H1 (cell line): Measurements from ENCODE around the gene MYOD1. TPM values are rescaled to one million over a fixed set of nuclear protein-coding genes. Genes with fewer than 3 reads are reported as not detected.

ENCODE experiments used
- CREB1 ChIP-seq: IDR thresholded peaks from 2 replicates; pipeline ENCODE4 v1.6.1; 2012; ENCODE audit warnings: inconsistent platforms
- EZH2 ChIP-seq: fragments of 200-600 bp; sonication (generic); IDR thresholded peaks from 2 replicates; pipeline ENCODE4 v1.7.1; 2012; ENCODE audit warnings: low read depth, mild to moderate bottlenecking, moderate library complexity, low read length, inconsistent platforms; ENCODE audit not compliant: severe bottlenecking
- JUN ChIP-seq: IDR thresholded peaks from 2 replicates; pipeline ENCODE4 v1.6.1; 2011; ENCODE audit warnings: low read depth, mild to moderate bottlenecking, improper control_type of control experiment, low read length
- NANOG ChIP-seq: IDR thresholded peaks from 2 replicates; pipeline ENCODE4 v1.6.1; 2011; ENCODE audit warnings: low read length, low read depth, mild to moderate bottlenecking, inconsistent platforms; ENCODE audit not compliant: insufficient read depth, poor library complexity, severe bottlenecking
- TEAD4 ChIP-seq: IDR thresholded peaks from 2 replicates; pipeline ENCODE4 v1.6.1; 2012; ENCODE audit warnings: low read depth, low read length, inconsistent platforms, mixed read lengths
- polyA plus RNA-seq, 7 experiments: library from polyadenylated mRNA; depleted of rRNA in 3 of 7; stranded (reverse) in 5 of 7; unstranded in 2 of 7; fragments of >200 nt in 5 of 7; fragments of 200-250 nt in 2 of 7; gene quantifications; 1 replicate in 5 of 7; 2 replicates in 1 of 7; 4 replicates in 1 of 7; pipeline versions ENCODE4 v1.2.1 to v1.2.3, GENCODE V29; 2011 to 2013; ENCODE audit warnings: missing spikeins in 2 of 7, mixed read lengths in 2 of 7
- total RNA-seq: library from RNA; stranded (reverse); fragmentation: NEBNext Ultra II Directional; extraction: Animal tissue kit (Norgen Biotek cat#: 25700); gene quantifications from 2 replicates; pipeline ENCODE4 v1.2.1, GENCODE V29; 2021
- TF ChIP-seq, protein P1 (sequence below): IDR thresholded peaks from 2 replicates; pipeline ENCODE4 v1.6.1; 2012; ENCODE audit warnings: inconsistent platforms

The MYOD1 gene
- total and polyA plus RNA-seq, 2 of the 8 experiments (the other 6 are each of a cell fraction or from before 2014, with no cell fraction given) = not detected

GRCh38 chr11:17771415-17771814, 52.0 kb downstream of the MYOD1 start (continued):
- TF ChIP-seq, protein P1, sequence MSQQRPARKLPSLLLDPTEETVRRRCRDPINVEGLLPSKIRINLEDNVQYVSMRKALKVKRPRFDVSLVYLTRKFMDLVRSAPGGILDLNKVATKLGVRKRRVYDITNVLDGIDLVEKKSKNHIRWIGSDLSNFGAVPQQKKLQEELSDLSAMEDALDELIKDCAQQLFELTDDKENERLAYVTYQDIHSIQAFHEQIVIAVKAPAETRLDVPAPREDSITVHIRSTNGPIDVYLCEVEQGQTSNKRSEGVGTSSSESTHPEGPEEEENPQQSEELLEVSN = no peak
- TF ChIP-seq NANOG (no peak), JUN (no peak), CREB1 (no peak), EZH2 (no peak), TEAD4 (no peak)

Other genes with a start within 250 kb of the MYOD1 start
- 2.6 and 3.7 TPM in 2 replicates for gene ABCC8, start 242.7 kb upstream of the MYOD1 start, total RNA-seq
- gene ABCC8, start 242.7 kb upstream of the MYOD1 start, polyA plus RNA-seq (2011; rRNA removed) = 4.9 and 7.1 TPM in 2 replicates
- 1.3 and 2.4 TPM in 2 replicates for gene USH1C, start 175.2 kb upstream of the MYOD1 start, total RNA-seq
- 1.6 and 2.3 TPM in 2 replicates for gene USH1C, start 175.2 kb upstream of the MYOD1 start, polyA plus RNA-seq (2011; rRNA removed)
- gene OTOG, start 172.3 kb upstream of the MYOD1 start, total RNA-seq = 1.5 and 2.4 TPM in 2 replicates
- 0.41 and 0.88 TPM in 2 replicates for gene OTOG, start 172.3 kb upstream of the MYOD1 start, polyA plus RNA-seq (2011; rRNA removed)
- 0.19 and 0.26 TPM in 2 replicates for gene KCNC1, start 15.2 kb downstream of the MYOD1 start, total RNA-seq
- gene KCNC1, start 15.2 kb downstream of the MYOD1 start, polyA plus RNA-seq (2011; rRNA removed) = 0.08 and 0.11 TPM in 2 replicates